ENCODE results near the gene DDX10. TPM values are rescaled to one million over a fixed set of nuclear protein-coding genes. Genes with fewer than 3 reads are reported as not detected.

The DDX10 gene
- total RNA-seq, 1 donor from 2014 or later = 32.2 TPM

DNA sequence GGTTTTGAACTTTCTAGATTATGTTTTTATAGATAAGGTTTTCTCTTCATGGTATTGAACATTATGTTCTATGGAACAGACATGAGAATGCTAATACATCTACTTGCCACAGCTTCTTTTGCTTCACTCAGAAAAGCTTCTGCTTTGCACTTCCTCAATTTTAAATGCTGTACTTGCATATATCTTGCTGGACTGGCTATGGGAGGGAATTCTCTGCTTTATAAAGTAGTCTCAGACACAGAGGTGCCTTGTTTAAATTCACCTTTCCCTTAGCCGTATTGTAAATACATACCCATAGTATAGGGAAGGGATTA lies 173.9 kb downstream of the DDX10 start:
- Mint-ChIP-seq H3K36me3 (ENCODE audit: low read depth, unreplicated experiment) (peaks cover 1% of the 10 kb centered on the region), H3K27ac (ENCODE audit: unreplicated experiment) (no peak overlapping the region), H3K4me3 (ENCODE audit: unreplicated experiment) (no peak overlapping the region), H3K9me3 (ENCODE audit: unreplicated experiment) (no peaks in the 10 kb centered on the region), H3K27me3 (ENCODE audit: low read depth, unreplicated experiment) (no peaks in the 10 kb centered on the region), H3K4me1 (ENCODE audit: low read depth, unreplicated experiment) (no peaks in the 10 kb centered on the region)
- Histone ChIP-seq H3K79me2 (ENCODE audit: insufficient read depth, low read length) (no peaks in the 10 kb centered on the region), H3K9me3 (ENCODE audit: insufficient read depth, low read depth, low read length) (no peaks in the 10 kb centered on the region), H4K20me1 (ENCODE audit: insufficient read depth, low read length) (no peaks in the 10 kb centered on the region), H3K4me3 (ENCODE audit: insufficient read depth, low read depth, low read length) (no peak overlapping the region), H3K4me1 (ENCODE audit: insufficient read depth, low read length) (no peaks in the 10 kb centered on the region), H3K36me3 (ENCODE audit: insufficient read depth, low read length) (no peaks in the 10 kb centered on the region), H3K9ac (ENCODE audit: low read length) (no peak overlapping the region), H3K4me2 (ENCODE audit: low read length) (no peak overlapping the region), H3K27me3 (ENCODE audit: insufficient read depth, low read length) (no peaks in the 10 kb centered on the region), H2AFZ (ENCODE audit: low read depth, low read length) (no peak overlapping the region), H3K27ac (ENCODE audit: low read depth, low read length) (no peak overlapping the region)
- FAIRE-seq (no peak), DNase-seq (ENCODE audit: low read depth) (no peak)
- no peak for TF ChIP-seq EZH2 (IDR thresholded peaks at IDR 0.05; ENCODE audit: insufficient read depth, low read length)
- TF ChIP-seq, protein P1, sequence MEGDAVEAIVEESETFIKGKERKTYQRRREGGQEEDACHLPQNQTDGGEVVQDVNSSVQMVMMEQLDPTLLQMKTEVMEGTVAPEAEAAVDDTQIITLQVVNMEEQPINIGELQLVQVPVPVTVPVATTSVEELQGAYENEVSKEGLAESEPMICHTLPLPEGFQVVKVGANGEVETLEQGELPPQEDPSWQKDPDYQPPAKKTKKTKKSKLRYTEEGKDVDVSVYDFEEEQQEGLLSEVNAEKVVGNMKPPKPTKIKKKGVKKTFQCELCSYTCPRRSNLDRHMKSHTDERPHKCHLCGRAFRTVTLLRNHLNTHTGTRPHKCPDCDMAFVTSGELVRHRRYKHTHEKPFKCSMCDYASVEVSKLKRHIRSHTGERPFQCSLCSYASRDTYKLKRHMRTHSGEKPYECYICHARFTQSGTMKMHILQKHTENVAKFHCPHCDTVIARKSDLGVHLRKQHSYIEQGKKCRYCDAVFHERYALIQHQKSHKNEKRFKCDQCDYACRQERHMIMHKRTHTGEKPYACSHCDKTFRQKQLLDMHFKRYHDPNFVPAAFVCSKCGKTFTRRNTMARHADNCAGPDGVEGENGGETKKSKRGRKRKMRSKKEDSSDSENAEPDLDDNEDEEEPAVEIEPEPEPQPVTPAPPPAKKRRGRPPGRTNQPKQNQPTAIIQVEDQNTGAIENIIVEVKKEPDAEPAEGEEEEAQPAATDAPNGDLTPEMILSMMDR (IDR thresholded peaks at IDR 0.05; ENCODE audit: insufficient read depth, low read depth, low read length) = no peak

DNA sequence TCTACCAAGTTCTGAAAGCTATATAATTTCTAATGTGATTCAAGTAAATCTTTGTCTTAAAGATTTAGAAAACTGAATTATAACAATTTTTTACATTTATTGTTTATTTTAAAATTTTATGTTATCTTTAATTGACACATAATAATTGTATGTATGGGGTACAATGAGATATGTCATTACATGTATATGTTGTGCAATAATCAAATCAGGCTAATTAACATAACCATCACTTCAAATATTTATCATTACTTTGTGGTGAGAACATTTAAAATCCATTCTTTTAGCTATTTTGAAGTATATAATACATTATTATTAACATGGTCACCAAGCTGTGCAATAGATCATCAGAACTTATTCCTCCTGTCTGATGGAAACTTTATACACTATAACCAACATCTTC lies 181.1 kb downstream of the DDX10 start:
- H3K27ac ChIP-seq (ENCODE audit: low read depth, low read length) = no peak overlapping the region
- H3K36me3 Mint-ChIP-seq (ENCODE audit: low read depth, unreplicated experiment) = no peaks in the 10 kb centered on the region
- no peak for TF ChIP-seq EZH2 (IDR thresholded peaks at IDR 0.05; ENCODE audit: insufficient read depth, low read length)
- TF ChIP-seq, protein P1 (IDR thresholded peaks at IDR 0.05; ENCODE audit: insufficient read depth, low read depth, low read length) = no peak

DNA sequence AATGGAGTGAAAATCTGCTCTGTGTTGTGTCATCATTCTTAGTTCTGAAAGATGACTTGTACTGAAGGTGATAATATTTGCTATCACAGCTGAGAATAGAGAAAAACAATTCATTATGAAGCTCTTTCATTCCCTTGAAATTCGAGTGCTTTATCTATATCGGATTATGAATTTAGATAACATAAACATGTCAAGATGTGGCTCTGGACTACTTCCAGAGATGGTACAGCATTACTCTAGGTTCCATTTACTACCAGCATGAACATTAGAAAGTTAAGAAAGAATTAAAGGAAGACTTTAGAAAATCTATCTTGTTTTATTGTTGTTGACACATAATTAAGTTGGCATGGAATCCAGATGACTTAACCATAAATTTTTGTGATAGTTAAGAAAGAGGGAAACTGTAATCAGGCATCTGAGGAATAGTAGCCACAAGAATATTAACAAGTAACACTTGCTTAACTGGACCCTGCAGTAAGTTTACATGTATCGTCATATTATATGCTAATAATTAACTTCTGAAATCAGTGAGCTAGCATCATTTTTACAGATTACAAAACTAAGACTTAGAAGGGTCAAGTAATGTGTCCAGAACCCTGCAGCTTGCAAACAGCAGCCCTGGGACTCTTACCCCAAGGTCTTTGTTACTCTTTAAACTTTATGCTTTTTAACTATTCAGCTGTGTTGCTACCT lies 182.6 kb downstream of the DDX10 start:
- no peak overlapping the region for H2AFZ ChIP-seq (ENCODE audit: low read depth, low read length)
- no peaks in the 10 kb centered on the region for H3K9me3 ChIP-seq (ENCODE audit: insufficient read depth, low read depth, low read length)
- peak; percentile 71 for FAIRE-seq

More for the DNA sequence above, 181.1 kb downstream of the DDX10 start:
- Histone ChIP-seq H3K4me1 (ENCODE audit: insufficient read depth, low read length) (no peaks in the 10 kb centered on the region), H3K4me2 (ENCODE audit: low read length) (no peak overlapping the region), H3K79me2 (ENCODE audit: insufficient read depth, low read length) (no peaks in the 10 kb centered on the region), H3K9ac (ENCODE audit: low read length) (no peak overlapping the region), H3K4me3 (ENCODE audit: insufficient read depth, low read depth, low read length) (no peak overlapping the region), H4K20me1 (ENCODE audit: insufficient read depth, low read length) (no peaks in the 10 kb centered on the region), H3K36me3 (ENCODE audit: insufficient read depth, low read length) (peaks cover 4% of the 10 kb centered on the region), H3K27me3 (ENCODE audit: insufficient read depth, low read length) (no peaks in the 10 kb centered on the region), H2AFZ (ENCODE audit: low read depth, low read length) (no peak overlapping the region), H3K9me3 (ENCODE audit: insufficient read depth, low read depth, low read length) (no peaks in the 10 kb centered on the region)
- DNase-seq (ENCODE audit: low read depth) = no peak
- no peaks in the 10 kb centered on the region for H3K27me3 Mint-ChIP-seq (ENCODE audit: low read depth, unreplicated experiment)
- H3K27ac Mint-ChIP-seq (ENCODE audit: unreplicated experiment) = no peak overlapping the region
- no peak overlapping the region for H3K4me3 Mint-ChIP-seq (ENCODE audit: unreplicated experiment)
- no peaks in the 10 kb centered on the region for H3K4me1 Mint-ChIP-seq (ENCODE audit: low read depth, unreplicated experiment)
- FAIRE-seq = no peak
- H3K9me3 Mint-ChIP-seq (ENCODE audit: unreplicated experiment) = no peaks in the 10 kb centered on the region

More for the DNA sequence above, 182.6 kb downstream of the DDX10 start:
- Histone ChIP-seq H3K9ac (ENCODE audit: low read length) (no peak overlapping the region), H3K36me3 (ENCODE audit: insufficient read depth, low read length) (peaks cover 6% of the 10 kb centered on the region), H4K20me1 (ENCODE audit: insufficient read depth, low read length) (no peaks in the 10 kb centered on the region), H3K4me2 (ENCODE audit: low read length) (no peak overlapping the region), H3K4me1 (ENCODE audit: insufficient read depth, low read length) (no peaks in the 10 kb centered on the region), H3K79me2 (ENCODE audit: insufficient read depth, low read length) (no peaks in the 10 kb centered on the region), H3K27ac (ENCODE audit: low read depth, low read length) (no peak overlapping the region), H3K4me3 (ENCODE audit: insufficient read depth, low read depth, low read length) (no peak overlapping the region), H3K27me3 (ENCODE audit: insufficient read depth, low read length) (no peaks in the 10 kb centered on the region)
- no peaks in the 10 kb centered on the region for H3K27me3 Mint-ChIP-seq (ENCODE audit: low read depth, unreplicated experiment)
- H3K9me3 Mint-ChIP-seq (ENCODE audit: unreplicated experiment) = no peaks in the 10 kb centered on the region
- no peaks in the 10 kb centered on the region for H3K36me3 Mint-ChIP-seq (ENCODE audit: low read depth, unreplicated experiment)
- H3K27ac Mint-ChIP-seq (ENCODE audit: unreplicated experiment) = no peak overlapping the region
- no peak for TF ChIP-seq EZH2 (IDR thresholded peaks at IDR 0.05; ENCODE audit: insufficient read depth, low read length)
- TF ChIP-seq, protein P1 (IDR thresholded peaks at IDR 0.05; ENCODE audit: insufficient read depth, low read depth, low read length) = no peak
- H3K4me3 Mint-ChIP-seq (ENCODE audit: unreplicated experiment) = no peak overlapping the region
- no peaks in the 10 kb centered on the region for H3K4me1 Mint-ChIP-seq (ENCODE audit: low read depth, unreplicated experiment)
- no peak for DNase-seq (ENCODE audit: low read depth)
